ENCODE results near the gene GGCX.
"Not testable (repeated sequence)": the region's sequence is repeated elsewhere in the genome, so short reads cannot be mapped to it uniquely, and the experiment has no call there.

The GGCX gene

GRCh38 chr2:85561280-85562212 lies at the start of gene GGCX:
Gene GGCX, minus strand, starts transcription at chr2:85561493. Its CDS starts 65 bp downstream, at chr2:85561428.
- DNase-seq, result peak; percentile 87

- DNase-seq, result no peak
Measured at GRCh38 chr2:85607268-85608215, 46.2 kb upstream of the GGCX start.

- no peak for DNase-seq
Measured at GRCh38 chr2:85606116-85606455, 44.8 kb upstream of the GGCX start.

DNA sequence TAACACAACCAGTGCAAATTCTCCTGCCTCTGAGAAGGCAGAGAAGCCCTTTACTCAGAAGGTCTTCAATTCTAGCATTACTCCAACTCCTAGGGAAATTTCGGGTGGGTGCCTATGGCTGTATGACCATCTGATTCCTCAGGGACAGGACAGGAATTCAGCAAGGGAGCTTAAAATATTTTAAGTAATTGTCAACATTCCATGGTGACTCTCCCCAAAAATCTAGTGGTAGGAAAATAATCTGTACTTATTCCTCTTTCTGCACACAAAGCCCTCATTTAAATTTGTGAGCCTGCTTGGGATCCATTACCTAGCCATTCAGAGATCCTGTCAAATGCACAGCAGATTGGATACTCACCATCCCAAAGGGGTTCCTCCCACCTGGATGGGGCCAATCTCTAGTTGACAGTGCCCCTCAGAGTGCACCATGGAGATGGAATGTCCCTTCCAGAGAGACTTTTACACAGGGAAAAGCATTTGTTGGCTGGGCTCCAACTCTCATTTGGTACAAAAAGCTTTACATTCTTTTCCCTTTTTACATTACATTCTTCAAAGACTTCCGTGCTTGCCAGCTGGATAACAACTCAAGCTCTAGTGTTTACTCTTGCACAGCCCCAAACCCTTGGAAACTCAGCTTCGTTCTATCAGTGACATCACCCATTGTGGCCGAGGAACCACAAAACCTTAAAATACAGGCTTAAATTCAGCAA lies 44.3 kb upstream of the GGCX start:
- DNase-seq, result peak; percentile 69

- DNase-seq, result no peak
Measured at GRCh38 chr2:85604568-85605339, 43.5 kb upstream of the GGCX start.

DNA sequence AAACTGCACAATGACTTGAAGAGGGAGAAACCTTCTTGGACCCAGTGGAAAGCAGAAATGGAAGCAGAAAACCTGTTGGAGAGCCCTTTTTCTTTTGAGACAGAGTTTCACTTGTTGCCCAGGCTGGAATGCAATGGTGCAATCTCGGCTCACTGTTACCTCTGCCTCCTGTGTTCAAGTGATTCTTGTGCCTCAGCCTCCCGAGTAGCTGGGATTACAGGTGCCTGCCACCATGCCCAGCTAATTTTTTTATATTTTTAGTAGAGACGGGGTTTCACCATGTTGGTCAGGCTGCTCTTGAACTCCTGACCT lies 42.8 kb upstream of the GGCX start:
- DNase-seq, result not testable (repeated sequence)

DNA sequence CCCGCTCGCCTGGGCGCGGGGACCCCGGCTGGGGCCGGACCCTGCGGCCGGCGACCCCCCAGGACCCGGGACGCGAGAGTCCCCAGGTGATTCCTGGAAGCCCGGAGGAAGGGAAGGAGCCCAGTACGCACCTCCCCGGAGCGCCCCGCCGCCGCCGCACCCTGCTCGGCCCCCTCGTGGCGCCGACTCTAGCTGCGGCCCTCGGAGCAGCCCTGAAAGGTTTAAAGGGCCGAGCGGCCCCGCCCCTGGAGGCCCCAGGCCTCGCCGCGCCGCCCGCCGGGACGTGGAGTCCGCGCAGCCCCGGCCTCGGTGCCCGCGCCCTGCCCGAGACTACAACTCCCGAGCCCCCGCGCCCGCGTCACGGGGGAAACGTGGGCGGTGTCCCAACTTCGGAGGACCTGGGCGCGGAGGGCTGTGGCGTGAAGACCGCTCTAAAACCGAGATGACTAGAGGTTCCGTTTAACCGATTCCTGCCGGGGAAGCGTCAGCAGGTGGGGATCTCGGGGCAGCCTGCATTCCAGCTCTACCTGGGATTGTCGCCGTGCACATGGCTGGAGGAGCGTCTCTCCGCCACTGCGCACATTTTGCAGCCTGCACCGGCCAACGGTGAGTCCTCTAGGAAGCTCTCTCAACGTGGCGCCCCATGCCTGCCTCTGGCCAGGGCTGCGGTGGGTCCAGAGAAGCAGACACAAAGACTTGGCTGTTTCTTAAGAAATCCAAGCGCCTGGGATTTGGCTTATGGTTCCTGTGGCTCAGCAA lies 41.4 kb upstream of the GGCX start, which contains the start of gene TMEM150A:
Gene TMEM150A (minus strand): TSS at position 223 of the 759 bp plus-strand sequence. CDS start 750 bp downstream, outside the sequence.
- DNase-seq, result peak; percentile 60

DNA sequence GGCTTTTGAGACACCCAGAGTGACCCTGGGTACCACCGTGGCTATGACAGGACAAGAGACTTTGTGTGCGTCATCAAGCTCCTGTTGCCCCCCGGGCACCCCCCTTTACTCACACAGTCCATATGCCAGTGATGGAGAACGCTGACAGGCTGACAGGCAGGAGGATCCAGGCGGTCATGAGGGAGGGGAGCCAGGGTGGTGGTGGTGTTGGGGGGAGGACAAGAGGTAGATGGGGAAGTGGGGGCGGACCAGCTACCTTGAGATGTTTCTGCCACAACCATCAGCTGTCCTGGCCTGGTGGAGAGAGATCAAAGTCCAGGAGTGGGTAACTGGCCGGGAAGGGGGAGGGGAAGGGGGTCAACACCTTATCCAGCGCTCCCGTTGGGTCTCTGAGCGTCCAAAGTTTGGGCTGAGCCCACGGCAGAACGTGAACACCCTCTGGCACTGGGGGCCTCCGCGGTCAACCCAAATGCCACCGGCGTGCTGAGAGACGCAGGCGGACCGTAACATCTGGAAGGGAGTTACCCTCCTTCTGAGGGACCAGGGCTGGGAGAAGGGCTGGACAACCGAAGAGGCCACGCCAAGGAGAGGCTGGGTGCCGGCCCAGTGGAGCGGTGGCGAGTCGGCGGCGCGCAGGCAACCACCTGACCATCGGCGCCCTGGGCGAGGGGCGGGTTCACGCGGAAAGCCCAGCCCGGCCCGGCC lies 40.6 kb upstream of the GGCX start:
- no peak for DNase-seq

DNA sequence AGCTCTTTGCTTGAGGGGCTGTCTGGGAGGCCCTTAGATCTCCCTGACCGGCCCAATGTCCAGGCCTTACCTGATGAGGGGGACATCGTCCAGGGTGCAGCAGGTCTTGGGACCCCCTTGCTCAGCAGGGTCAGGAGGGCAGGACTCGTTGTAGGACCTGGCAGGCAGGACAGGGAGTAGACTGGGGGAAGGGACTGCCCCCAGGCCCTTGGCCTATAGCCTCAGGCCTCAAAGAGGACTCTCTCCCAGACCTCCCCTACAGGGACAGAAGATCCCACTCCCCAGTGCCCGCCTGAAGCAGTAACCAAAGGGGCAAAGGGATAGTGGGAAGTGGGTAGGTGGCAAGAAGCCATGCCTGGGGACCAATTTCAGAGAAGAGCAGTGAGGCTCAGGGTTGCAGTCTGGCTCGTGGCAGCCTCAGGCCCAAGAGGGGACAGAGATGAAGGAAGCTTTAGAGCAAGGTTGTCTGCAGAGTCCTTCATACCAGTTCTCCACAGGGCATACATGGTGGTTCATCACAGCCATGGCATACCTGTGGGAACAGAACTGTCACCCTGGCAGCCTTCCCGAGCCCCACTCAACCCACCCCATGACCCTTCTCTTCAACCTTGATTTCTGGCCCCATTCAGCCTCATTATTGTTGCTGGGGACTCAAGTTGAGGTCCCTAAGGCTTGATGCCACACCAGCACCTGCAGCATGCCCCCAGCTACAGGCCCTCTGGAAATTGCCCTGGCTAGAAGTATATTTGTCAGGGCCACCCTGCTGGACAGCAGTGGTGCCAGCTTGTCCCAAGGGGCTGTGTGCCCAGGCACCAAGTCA lies 39.9 kb upstream of the GGCX start:
- DNase-seq, result no peak

GRCh38 chr2:85600235-85600575 lies 38.9 kb upstream of the GGCX start:
- DNase-seq, result no peak

GRCh38 chr2:85599468-85600234 lies 38.4 kb upstream of the GGCX start:
- no peak for DNase-seq

DNA sequence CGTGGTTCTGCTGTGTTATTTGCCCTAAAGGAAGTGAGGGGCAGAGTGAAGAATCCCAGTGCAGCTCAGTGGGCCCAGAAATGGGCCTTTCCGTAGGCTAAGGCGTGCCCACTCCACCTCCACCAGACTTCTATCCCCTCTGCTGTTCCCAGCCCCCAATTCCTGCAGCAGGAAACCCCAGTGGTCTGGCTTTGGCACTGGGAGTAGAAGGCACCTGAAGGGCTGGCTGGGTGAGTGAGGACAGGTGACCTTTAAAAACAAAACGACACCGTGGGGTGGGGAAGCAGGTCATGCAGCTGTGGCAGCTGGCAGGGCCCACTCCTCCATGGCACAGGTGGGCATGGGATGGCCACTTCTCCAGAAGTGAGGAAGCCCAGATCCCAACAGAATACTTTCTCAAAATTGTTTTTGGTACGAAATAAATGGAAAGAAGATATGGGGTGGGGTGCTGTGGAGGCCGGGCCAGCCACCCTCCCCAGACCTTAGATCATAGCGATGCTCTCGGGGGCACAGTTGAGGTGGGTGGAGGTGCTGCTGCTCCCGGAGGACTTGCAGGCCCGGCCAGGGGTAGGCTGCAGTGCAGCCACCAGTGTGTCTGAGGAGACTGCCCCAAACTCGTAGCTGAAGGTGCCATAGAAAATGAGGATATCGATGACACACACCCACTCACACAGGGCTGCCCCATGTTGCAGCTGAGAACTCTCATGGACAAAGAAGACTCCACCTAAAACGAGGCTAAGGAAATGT lies 37.5 kb upstream of the GGCX start:
- DNase-seq, result no peak

DNA sequence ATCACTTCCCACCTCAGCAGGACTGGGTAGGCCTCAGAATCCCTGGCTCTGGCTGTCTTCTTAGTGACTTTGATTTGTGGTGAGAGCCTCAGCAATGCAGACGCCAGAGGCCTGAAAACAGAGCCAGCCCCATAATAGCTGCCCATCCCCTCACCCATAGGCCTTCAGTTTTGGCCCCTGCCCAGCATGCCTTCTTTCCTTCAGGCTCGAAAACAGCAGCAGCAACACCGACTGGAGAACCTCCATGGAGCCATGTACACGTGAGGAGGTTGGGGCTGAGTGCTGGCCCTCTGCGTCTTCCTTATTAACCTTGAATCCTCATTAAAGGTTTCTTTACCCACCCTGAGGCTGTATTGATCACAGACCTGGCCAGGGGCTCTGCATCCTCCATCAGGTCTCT lies 35.9 kb upstream of the GGCX start:
- no peak for DNase-seq

DNA sequence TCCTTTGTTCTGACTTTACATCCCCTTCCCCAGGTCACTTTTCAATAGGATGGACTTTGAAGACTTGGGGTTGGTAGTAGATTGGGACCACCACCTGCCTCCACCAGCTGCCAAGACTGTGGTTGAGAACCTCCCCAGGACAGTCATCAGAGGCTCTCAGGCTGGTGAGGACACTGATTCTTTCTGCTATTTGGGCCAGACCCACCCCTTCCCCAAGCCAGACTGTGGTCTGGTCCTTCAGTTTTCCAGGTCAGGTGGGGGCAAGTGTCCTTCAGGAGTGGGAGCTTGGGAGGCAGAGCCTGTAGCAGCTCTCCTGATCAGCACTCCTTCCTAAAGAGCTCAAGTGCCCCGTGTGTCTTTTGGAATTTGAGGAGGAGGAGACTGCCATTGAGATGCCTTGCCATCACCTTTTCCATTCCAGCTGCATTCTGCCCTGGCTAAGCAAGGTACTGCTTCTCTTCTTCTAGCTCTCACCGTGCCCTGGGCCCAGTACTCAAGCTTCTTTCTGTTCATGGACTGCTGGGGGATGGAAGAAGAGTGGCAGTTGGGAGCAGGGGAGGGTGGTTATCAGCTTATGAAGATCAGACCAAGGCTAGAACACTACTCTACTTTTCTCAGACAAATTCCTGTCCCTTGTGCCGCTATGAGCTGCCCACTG lies 35.3 kb upstream of the GGCX start:
- no peak for DNase-seq

- no peak for DNase-seq
Measured at GRCh38 chr2:85596026-85596333, 34.7 kb upstream of the GGCX start.

DNA sequence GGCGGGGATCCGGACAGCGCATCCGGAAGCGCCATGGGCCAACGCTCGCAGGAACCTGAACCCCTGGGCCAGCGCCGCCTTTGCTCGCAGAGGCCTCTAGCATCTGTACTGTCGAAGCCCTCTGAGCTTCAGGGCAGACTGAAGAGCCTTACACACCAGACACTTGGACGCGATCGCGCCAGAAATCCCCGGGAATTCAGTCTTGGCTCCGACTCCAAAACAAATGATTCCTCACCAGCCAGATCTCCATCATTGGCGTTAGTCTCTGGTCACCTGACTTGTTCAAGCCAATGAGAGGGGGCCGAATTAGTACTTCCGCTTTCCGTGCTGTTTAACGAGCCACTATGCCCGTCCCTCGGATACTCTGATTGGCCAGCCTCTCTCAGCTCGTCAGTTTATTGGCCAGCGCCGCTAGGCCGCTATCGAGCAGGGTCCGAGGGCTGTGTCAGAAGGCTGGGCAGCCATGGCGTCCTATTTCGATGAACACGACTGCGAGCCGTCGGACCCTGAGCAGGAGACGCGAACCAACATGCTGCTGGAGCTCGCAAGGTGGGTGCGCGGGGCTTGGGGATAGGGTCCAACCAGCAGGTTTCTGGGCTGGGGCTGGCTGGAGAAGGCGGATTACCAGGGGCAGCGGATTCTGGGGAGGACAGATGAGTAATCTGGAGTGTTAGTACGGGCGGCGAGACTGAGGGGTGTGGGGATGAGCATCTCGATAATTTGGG lies 34.2 kb upstream of the GGCX start, which contains the start of gene RNF181:
Gene RNF181 (plus strand): TSS at position 445 of the 725 bp plus-strand sequence. CDS start 19 bp downstream, at position 464.
- DNase-seq, result peak; percentile 97

GRCh38 chr2:85594715-85595300 lies 33.5 kb upstream of the GGCX start:
- DNase-seq, result peak; percentile 61

Measured in DMS79 (cell line).